GM21619 (cell line): ENCODE measurements around the gene RAD51B.

ENCODE experiments used
- ATAC-seq: cut with Tn5 transposase; IDR thresholded peaks from one replicate; pipeline ENCODE4 v1.9.1; 2021; ENCODE audit not compliant: unreplicated experiment

The RAD51B gene

GRCh38 chr14:68370057-68370360 lies 550.4 kb downstream of the RAD51B start:
- ATAC-seq = no peak

- ATAC-seq = no peak
These were observed 552.8 kb downstream of the RAD51B start for GRCh38 chr14:68372368-68372767.

GRCh38 chr14:68373124-68373646 lies 553.6 kb downstream of the RAD51B start:
- ATAC-seq = no peak

DNA sequence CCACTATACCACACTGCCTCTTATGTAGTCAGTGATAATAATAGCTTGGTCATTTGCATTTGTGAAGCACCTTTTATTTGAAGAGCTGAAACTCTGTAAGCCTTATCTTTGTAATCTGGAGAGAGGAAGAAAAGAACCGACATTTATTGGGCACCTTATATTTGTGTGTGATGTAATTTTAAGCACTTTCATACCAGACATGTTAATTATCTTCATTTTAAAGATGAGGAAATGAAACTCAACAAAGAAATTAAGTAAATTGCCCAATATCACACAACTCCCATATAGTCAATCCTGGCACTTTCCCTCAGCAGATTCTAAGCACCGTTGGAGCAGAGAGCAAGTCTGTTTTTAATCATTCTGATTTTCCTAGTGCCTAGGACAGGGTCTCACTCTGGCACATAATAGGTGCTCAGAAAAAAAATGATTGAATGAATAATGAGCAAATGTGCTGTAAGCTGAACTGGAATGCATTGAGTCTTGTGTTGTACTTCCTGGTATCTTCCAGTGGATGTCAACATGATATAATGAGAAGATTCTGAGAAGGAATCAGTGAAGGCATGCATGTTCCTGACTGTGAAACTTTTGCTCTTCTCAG lies 554.4 kb downstream of the RAD51B start:
- ATAC-seq = no peak

- no peak for ATAC-seq
These were observed 555.1 kb downstream of the RAD51B start for GRCh38 chr14:68374682-68375081.

DNA sequence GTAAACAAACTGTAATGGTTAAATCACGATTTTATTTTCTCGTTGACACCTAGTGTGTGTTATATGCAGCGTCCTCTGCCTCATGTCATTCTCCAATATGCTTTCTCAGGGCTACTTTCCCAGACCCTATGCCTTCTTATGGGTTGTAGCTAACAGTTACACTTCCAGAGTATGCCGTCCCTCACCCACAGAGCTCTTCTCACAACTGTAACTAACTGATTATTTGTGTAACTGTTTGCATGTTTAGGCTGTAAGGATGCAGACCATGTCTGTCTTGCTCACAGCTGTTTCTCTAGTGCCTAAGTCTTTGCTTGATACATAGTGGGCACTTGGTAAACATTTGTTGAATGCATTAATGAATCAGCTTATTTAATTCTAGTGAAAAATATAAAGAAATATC lies 555.8 kb downstream of the RAD51B start:
- no peak for ATAC-seq

DNA sequence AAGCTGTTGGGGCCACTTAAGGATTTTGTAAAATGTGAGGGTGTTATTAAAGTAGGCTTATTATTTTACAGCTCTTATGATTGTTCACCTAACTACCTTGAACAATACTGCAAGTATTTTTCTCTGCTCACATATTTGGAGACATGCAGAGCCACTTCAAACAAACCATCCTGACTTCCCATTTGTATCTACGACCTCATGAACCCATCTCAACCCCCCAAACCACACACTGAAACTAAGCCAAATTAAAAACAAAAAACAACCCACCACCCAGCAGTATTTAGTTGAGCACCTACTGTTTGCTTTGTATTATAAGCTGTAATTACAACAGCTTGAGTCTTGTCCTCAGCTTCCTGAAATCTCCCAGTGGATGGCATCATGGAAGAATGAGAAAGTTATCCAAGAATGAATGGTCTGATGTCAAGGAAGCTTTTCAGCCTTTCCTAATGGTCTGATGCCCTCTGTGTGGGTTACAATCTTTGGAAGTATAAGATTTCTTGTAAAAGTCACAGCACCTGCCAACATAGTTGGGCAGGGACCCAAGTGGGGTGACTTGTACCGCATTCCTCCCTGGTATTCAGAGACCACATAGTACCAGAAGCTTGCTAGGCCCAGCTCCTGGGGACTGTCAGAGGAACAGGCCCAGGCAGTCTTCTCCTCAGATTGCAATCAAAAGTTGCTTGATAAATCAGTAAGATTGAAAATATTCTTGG lies 556.6 kb downstream of the RAD51B start:
- ATAC-seq = no peak

GRCh38 chr14:68377006-68377405 lies 557.4 kb downstream of the RAD51B start:
- no peak for ATAC-seq

- ATAC-seq = no peak
These were observed 557.9 kb downstream of the RAD51B start for GRCh38 chr14:68377459-68377858.

DNA sequence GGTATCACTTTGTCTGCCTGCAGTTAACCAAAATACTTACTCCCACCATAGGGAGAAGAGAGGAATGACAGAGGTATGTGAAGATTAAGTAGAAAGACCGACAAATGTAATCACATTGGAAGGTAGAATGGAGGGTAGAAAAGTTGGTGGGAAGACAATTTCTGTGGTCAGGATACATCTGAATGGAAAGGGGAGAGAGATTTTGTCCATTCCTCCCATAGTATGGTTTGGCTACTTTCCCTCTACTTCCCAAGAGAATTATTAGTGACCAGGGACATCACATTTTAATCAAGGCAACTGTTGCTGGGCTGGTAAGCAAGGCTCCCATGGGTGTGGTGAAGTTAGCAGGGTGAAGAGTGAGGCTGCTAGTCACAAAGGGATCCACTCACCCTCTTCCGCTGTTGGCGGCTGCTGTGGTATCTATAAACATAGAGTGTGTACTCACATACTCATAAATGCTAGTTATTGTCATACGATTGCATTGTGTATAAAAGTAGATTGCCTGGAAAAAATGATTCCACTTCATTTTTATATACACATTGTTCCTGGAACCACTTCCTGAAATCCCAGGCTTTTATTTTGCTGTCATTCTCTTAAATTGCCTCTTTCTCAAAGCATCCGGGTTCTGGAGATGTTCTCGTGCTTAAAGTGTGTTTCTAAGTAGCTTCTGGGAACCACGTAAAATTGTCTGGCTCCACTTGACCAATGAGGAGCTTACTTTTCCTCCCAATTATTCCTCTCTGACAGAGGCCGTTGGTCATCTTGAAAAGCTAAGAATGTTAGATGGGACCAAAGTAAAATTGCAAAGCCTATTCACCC lies 560.1 kb downstream of the RAD51B start:
- no peak for ATAC-seq

GRCh38 chr14:68380329-68380741 lies 560.8 kb downstream of the RAD51B start:
- peak; percentile 84 for ATAC-seq

- no peak for ATAC-seq
These were observed 564.8 kb downstream of the RAD51B start for GRCh38 chr14:68384335-68384734.

- ATAC-seq = no peak
These were observed 565.3 kb downstream of the RAD51B start for GRCh38 chr14:68384881-68385280.

- no peak for ATAC-seq
These were observed 566.9 kb downstream of the RAD51B start for GRCh38 chr14:68386446-68386845.

GRCh38 chr14:68386950-68387779 lies 567.6 kb downstream of the RAD51B start:
- ATAC-seq = no peak

DNA sequence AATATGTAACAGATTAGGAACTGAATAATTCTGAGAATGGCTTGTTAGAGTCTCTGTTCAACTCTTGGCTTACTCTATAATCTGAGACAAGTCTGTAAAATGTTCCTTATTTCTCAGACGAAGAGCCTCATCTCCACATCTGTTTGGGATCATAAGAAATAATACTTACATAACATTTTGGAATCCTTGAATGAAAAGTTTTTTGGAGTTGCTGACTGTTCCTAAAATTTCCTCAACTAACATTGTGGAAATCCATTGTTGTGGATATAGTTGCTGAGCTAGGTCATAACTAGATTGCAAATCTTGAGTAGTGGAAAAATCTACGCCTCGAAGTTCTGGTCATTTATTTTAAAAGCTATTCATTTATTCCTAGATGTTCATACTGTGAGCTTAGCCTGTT lies 570.4 kb downstream of the RAD51B start:
- ATAC-seq = no peak

GRCh38 chr14:68390741-68391140 lies 571.2 kb downstream of the RAD51B start:
- no peak for ATAC-seq

- ATAC-seq = no peak
These were observed 571.9 kb downstream of the RAD51B start for GRCh38 chr14:68391311-68392014.

GRCh38 chr14:68392393-68393141 lies 573.0 kb downstream of the RAD51B start:
- no peak for ATAC-seq

DNA sequence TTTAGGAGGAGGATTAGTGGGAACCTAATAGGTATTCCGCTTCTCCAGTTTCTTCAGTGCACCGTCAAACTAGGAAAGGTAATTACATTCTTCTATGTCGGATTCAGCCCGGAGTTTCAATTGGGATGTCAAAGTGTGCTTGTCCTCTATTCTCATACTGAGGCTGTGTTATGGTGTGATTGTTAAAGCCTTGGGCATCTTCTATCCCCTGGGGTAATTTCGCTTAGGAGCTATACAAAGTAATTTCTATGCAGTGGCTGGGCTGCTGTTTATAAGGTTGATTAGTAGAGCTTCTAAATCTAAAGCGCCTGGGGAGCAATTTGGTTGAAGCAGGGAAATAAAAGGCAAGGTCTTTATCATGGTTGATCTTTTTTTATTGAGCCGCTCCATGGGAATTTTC lies 573.7 kb downstream of the RAD51B start:
- no peak for ATAC-seq
